HFF-Myc (cell line): ENCODE data around the gene GBX2.

ENCODE experiments used
- DNase-seq: peaks from one replicate; pipeline ENCODE4 v3.0.0-alpha.2; 2011; ENCODE audit warnings: low read depth; ENCODE audit errors: extremely low read depth
- H3K4me3 ChIP-seq: replicated peaks from 2 replicates; pipeline ENCODE4 v1.5.1; 2011; ENCODE audit warnings: low read depth, mild to moderate bottlenecking, control low read depth, low read length
- TF ChIP-seq, protein P1 (sequence below): IDR thresholded peaks from 2 replicates; pipeline ENCODE4 v1.5.1; 2012; ENCODE audit warnings: mild to moderate bottlenecking, low read depth, low read length, control low read depth; ENCODE audit errors: missing control alignments

Gene GBX2

DNA sequence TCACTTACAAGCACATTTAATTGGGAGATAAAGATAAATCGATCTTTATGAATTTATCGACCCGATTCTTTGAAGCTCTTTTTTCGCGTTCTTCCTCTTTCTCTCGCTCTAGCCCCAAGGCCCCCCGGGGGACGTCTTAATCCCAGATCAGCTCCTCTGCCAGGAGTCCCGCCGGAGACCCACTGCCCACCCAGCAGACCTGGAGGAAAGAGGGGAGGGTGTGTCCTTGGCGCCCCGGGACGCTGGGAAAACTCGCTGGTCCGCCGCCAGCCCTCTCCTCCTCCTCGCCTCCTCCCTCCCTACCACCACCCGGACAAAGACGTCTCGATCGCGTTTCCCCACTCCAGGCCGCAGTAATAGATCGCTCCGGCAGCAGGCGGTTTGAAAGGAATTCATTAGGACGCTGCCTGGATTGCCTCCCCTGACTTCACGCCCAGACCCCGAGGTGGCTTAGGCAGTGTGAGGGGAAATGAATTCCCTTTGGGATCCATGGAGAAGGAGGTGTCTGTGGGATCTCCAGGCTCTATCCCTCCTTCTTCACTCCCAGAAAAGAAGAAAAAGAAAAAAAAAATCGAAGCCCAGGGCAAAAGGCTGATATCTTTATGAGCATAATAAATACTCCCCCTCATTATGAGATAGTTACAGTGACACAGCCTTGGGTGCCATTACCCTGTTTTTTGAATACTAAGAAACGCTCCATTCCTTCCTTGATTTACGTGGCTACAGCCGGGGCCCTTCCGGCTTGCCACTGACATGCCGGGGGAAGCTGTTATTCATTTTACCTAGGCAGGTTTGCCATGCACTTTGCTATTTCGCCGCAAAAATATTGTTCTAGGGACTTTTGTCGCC lies 1.8 kb upstream of the GBX2 start:
- no peak for DNase-seq
- TF ChIP-seq, protein P1, sequence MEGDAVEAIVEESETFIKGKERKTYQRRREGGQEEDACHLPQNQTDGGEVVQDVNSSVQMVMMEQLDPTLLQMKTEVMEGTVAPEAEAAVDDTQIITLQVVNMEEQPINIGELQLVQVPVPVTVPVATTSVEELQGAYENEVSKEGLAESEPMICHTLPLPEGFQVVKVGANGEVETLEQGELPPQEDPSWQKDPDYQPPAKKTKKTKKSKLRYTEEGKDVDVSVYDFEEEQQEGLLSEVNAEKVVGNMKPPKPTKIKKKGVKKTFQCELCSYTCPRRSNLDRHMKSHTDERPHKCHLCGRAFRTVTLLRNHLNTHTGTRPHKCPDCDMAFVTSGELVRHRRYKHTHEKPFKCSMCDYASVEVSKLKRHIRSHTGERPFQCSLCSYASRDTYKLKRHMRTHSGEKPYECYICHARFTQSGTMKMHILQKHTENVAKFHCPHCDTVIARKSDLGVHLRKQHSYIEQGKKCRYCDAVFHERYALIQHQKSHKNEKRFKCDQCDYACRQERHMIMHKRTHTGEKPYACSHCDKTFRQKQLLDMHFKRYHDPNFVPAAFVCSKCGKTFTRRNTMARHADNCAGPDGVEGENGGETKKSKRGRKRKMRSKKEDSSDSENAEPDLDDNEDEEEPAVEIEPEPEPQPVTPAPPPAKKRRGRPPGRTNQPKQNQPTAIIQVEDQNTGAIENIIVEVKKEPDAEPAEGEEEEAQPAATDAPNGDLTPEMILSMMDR: no peak
- no peak overlapping the region for H3K4me3 ChIP-seq

DNA sequence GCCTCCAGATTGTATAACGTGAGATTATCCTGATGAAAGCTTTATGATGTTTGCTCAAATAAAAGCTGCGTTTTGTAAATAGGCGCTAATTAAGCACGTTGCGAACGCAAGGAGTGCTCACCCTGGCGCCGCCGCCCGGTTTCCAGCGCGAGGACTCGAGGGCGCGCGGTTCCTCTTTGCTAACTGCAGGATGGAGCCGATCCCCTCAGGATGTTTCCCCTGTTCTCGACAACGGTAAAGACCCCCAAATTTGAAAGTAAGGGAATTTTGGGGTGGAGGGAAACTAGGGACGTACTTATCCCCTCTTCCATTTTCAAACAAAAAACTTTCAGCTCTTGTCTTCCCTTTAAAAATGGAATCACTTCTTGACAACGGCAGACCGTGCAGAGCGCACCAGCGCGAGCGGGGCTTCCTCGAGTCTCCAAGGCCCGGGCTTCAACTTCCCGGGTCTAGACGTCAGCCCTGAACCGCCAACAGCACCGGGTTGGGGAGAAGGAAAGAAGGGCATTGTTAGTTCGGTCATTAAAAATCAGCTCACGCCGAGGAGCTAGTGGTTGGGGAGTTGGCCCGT lies 1.1 kb upstream of the GBX2 start:
- H3K4me3 ChIP-seq: no peak overlapping the region

DNA sequence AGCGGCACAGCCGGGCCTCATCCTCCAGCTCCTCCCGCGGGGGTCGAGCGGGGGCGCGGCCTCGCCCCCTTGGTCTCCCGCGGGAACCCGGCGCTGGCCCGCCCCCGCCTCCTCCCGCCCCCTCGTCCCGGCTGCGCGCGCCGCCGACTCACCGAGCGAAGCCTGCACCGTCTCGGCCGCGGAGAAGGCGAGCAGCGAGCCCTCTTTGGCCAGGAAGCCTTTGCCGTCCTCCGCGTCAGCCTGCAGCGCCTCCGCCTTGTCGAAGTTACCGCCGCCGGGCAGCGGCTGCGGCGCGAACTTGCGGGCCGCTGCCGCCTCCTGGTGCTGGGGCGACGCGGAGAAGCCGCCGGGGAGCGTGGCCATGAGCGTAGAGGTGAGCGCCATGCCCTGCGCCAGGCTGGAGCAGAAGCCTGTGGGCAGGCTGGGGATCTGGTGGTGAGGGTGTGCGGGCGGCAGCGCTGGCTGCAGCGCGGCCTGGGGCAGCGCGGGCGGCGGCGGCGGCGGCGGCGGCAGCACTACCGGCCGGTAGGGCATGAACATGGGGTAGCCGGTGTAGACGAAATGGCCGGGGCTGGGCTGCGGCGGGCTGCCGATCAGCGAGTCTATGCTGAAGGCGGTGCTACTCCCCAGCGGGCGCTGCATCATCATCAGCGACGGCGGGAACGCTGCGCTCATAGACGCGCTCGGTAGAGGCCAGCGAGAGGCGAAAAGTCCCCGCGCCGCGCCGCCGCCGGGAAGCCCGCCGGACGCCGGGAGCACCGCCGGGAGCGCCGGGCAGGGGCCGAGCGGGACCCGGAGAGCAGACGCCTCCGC lies 683 bp downstream of the GBX2 start:
- TF ChIP-seq, protein P1: peak; percentile 17
- H3K4me3 ChIP-seq: no peak overlapping the region
- DNase-seq: no peak

More for the DNA sequence above, 1.1 kb upstream of the GBX2 start:
- TF ChIP-seq, protein P1: no peak
- DNase-seq: no peak

DNA sequence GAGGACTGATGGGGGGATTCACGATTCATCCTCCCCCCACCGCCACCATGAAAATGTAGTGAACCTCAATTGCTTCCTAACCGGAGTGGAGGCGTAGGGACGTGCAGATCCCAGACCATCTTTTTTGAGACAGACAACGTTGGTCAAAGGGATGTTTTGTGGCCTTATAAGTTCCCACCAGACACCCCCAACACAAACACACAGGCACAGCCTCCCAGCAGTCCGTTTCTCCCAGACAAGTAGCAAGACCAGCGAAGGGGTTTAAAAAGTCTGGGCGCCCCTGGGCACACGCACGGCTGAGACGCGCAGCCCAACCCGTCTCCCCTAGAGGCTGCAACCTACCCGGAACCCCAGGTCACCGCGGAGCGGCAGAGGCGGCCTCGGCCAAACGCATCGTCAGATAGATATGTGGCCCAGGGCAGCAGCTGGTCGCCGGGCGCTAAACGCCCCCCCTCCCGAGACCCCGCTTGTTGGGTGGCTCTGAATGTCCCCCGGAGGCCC lies 1.3 kb downstream of the GBX2 start:
- H3K4me3 ChIP-seq: no peak overlapping the region
- DNase-seq: no peak
- TF ChIP-seq, protein P1: no peak

DNA sequence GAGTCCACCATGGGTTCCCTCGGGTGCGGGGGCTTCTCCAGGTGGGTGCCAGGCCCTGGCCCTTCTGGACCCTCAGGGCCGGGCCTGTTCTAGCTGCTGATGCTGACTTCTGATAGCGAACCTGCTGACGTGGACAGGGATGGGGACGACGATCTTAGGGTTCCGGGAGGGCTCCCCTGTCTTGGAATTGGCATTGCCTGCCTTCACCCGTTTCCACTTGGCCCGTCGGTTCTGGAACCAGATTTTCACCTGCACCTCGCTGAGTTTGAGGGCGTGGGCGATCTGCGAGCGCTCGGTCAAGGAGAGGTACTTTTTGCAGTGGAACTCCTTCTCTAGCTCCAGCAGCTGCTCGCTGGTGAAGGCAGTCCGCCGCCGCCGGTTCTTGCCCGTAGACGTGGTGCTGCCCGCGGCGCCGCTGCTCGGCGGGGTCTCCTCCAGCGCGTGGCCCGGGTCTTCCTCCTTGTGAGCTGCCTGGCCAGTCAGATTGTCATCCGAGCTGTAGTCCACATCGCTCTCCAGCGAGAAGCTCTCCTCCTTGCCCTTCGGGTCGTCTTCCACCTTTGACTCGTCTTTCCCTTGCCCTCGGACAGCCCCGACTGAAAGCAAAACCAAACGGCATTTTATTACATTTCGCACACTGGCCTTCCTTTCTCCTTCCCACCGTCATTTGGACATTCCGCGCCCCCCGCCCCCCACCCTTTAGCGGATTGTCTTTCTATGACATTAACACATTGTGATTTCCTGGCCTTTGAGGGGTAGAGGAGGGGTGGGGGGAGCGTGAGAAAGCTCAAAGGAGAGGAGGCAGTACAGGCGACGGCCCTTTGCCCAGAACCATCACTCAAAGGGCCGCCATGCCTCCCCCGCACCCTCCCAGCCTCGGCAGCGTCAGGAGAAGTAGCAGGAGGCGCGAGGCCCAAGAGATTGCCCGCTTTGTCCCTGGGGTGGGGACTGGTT lies 2.1 kb downstream of the GBX2 start:
- H3K4me3 ChIP-seq: no peak overlapping the region
- DNase-seq: no peak
- TF ChIP-seq, protein P1: no peak
